ENCODE data around the gene PACSIN1.

DNA sequence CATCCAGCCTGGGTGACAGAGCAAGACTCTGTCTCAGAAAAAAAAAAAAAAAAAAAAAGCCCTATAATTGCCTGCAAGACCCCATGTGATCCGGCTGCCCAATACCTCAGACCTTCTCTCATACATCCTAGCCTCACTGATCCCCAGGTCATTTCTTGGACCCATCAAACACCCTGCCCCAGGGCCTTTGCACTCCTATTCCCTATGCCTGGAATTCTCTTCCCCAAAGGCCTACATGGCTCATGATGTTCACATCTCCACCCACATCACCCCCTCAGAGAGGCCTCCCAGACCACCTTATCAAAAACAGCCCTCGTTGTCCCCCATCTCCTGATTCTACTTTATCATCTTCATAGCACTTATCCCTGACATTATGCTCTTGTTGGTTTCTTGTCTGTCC is 8.9 kb downstream of the PACSIN1 start:
- TF ChIP-seq, protein P1, sequence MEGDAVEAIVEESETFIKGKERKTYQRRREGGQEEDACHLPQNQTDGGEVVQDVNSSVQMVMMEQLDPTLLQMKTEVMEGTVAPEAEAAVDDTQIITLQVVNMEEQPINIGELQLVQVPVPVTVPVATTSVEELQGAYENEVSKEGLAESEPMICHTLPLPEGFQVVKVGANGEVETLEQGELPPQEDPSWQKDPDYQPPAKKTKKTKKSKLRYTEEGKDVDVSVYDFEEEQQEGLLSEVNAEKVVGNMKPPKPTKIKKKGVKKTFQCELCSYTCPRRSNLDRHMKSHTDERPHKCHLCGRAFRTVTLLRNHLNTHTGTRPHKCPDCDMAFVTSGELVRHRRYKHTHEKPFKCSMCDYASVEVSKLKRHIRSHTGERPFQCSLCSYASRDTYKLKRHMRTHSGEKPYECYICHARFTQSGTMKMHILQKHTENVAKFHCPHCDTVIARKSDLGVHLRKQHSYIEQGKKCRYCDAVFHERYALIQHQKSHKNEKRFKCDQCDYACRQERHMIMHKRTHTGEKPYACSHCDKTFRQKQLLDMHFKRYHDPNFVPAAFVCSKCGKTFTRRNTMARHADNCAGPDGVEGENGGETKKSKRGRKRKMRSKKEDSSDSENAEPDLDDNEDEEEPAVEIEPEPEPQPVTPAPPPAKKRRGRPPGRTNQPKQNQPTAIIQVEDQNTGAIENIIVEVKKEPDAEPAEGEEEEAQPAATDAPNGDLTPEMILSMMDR (IDR thresholded peaks at IDR 0.05; ENCODE audit: poor library complexity): no peak
- no peak for TF ChIP-seq EZH2 (IDR thresholded peaks at IDR 0.05; ENCODE audit: borderline replicate concordance)
- TF ChIP-seq EZH2phosphoT487 (IDR thresholded peaks at IDR 0.05; ENCODE audit: low read depth, severe bottlenecking, unreplicated experiment): no peak

All from hepatocyte (in vitro differentiated cells).